Measurements from ENCODE around the gene SREBF1. TPM values are rescaled to one million over a fixed set of nuclear protein-coding genes. Genes with fewer than 3 reads are reported as not detected.
A peak's percentile ranks its signal among the peaks of the same experiment; 100 is the strongest.

The SREBF1 gene
- polyA plus RNA-seq, 1 experiment, result 13.6 TPM

DNA sequence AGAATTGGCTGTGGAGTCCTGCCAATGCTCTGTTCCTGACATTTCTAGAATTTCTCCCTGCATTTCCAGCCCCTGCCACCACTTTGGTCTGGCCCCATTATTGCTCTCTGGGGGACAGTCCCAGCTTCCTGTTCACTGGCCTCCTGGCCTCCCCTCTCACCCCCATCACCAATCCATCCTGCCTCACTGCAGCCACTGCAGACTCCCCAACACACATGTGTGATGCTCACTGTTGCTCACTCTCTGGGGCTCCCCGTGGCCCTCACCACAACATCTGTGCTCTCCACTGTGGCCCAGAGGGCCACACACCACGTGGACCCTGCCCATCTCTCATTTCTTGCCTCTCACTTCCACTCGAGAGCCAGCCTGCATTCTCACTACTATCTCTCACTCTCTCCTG, 64.6 kb downstream of the SREBF1 start:
- Histone ChIP-seq H3K27ac (ENCODE audit: low read depth, low read length) (no peak overlapping the region), H3K27me3 (ENCODE audit: control insufficient read depth, insufficient read depth, low read length) (no peaks in the 10 kb centered on the region), H3K4me3 (ENCODE audit: low read depth, low read length) (no peak overlapping the region), H3K9me3 (ENCODE audit: control insufficient read depth, insufficient read depth, low read length) (no peaks in the 10 kb centered on the region)
- no peak for TF ChIP-seq CTCF (IDR thresholded peaks at IDR 0.05; ENCODE audit: low read depth, low read length)
- DNase-seq (ENCODE audit: low read depth, low spot score), result no peak
- ChIA-PET POLR2A (no interaction called here), CTCF (no interaction called here)

DNA sequence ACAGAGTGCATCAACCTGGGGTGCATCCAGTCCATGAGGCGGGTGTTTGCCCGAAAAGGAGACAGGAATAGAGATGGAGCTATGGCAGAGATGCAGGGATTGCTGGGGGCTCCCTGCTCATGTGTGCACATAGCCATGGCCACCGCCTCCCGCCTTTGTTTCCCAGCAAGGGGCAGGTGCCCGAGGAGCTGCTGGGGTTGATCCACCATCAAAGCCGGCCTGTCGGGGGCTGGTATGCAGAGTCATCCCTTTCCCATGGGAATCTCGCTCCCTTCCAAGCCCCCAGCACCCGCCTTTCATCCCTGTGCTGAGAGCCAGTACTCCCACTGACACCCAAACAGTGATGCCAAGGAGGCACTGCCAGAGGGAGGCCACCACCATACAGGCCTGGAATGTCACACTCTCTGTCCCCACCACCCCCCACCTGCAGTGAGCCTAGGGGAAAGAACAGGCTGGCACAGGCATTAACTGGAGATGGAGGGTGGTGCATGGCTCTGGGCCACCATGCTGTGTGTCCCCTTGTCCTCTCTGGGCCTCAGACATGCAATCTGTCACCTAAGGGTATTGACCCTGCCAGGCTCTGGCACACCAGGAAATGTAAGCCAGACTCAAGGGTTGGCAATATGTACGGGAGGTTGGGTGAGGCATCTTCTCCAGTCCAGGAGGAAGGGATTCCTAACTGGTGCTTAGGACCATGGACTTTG, 65.1 kb downstream of the SREBF1 start:
- DNase-seq (ENCODE audit: low read depth, low spot score), result no peak
- ChIA-PET POLR2A (no interaction called here), CTCF (no interaction called here)
- Histone ChIP-seq H3K4me3 (ENCODE audit: low read depth, low read length) (no peak overlapping the region), H3K9me3 (ENCODE audit: control insufficient read depth, insufficient read depth, low read length) (no peaks in the 10 kb centered on the region), H3K27me3 (ENCODE audit: control insufficient read depth, insufficient read depth, low read length) (no peaks in the 10 kb centered on the region), H3K27ac (ENCODE audit: low read depth, low read length) (no peak overlapping the region)
- TF ChIP-seq CTCF (IDR thresholded peaks at IDR 0.05; ENCODE audit: low read depth, low read length), result no peak

- H3K4me3 ChIP-seq (ENCODE audit: low read depth, low read length), result no peak overlapping the region
- no peaks in the 10 kb centered on the region for H3K27me3 ChIP-seq (ENCODE audit: control insufficient read depth, insufficient read depth, low read length)
- H3K9me3 ChIP-seq (ENCODE audit: control insufficient read depth, insufficient read depth, low read length), result no peaks in the 10 kb centered on the region
- no peak for DNase-seq (ENCODE audit: low read depth, low spot score)
- TF ChIP-seq CTCF (IDR thresholded peaks at IDR 0.05; ENCODE audit: low read depth, low read length), result no peak
- ChIA-PET POLR2A (interaction anchor here (0.5 kb wide), 2 partner anchors 9 to 83 kb away, joined by 4 to 5 read pairs; no protein-coding TSS in a partner anchor), CTCF (no interaction called here)
- H3K27ac ChIP-seq (ENCODE audit: low read depth, low read length), result no peak overlapping the region
Measured at GRCh38 chr17:17770632-17771044, 66.1 kb downstream of the SREBF1 start.

DNA sequence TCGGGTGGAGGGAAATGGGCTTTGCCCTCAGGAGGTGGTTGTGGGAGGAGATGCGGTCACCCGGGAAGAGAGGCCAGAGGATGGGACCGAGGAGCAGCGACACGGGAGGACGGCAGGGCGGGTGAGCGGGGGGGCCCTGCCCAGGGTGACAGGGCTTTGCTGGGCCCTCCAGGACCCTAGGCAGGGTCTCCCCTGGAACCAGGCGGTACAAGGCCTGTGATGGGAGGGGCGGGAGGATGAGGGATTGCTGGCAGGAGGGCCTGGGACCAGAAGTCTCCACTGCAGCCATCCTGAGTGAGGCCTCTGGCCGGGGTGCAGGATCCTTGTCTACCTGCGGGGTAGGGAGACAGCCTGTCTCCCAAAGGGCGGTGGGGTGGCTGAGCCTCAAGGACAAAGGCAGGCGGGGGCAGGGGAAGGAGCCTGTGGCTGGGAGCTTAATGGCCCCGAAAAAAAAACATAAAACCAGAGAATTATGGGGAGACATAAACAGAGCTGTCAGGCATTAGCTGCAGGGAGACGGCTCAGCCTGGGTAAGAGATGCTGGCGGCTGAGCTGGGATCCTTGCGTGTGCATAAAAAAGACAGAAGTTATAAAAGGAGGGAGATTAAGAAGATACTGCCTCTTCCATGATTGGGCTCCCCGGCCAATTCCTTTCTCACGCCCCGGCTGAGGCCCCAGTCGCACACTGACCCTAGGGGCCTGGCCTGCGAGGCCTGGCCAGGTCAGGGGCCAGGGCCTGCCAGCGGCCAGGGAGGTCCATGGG, 66.7 kb downstream of the SREBF1 start:
- no peak for TF ChIP-seq CTCF (IDR thresholded peaks at IDR 0.05; ENCODE audit: low read depth, low read length)
- DNase-seq (ENCODE audit: low read depth, low spot score), result no peak
- CTCF ChIA-PET, result no interaction called here
- Histone ChIP-seq H3K27ac (ENCODE audit: low read depth, low read length) (peak overlapping the region; percentile 11), H3K27me3 (ENCODE audit: control insufficient read depth, insufficient read depth, low read length) (no peaks in the 10 kb centered on the region), H3K9me3 (ENCODE audit: control insufficient read depth, insufficient read depth, low read length) (no peaks in the 10 kb centered on the region), H3K4me3 (ENCODE audit: low read depth, low read length) (no peak overlapping the region)
- POLR2A ChIA-PET, result interaction anchor here (0.5 kb wide), 1 partner anchor 9 kb away, joined by 5 read pairs; no protein-coding TSS in a partner anchor

Measured in AG04450 (cell line).